ENCODE measurements around the gene TMEM243. TPM values are rescaled to one million over a fixed set of nuclear protein-coding genes. Genes with fewer than 3 reads are reported as not detected.
A peak's percentile ranks its signal among the peaks of the same experiment; 100 is the strongest.
"Not testable (repeated sequence)": the region's sequence is repeated elsewhere in the genome, so short reads cannot be mapped to it uniquely, and the experiment has no call there.

TMEM243 gene, protein sequence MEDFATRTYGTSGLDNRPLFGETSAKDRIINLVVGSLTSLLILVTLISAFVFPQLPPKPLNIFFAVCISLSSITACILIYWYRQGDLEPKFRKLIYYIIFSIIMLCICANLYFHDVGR
- total RNA-seq: 1 to 10 TPM; 2.1 to 7.0 (median 3.9) TPM
- polyA plus RNA-seq: 10 to 100 TPM in 1 of 2 donors, 1 to 10 TPM in 1; 9.7 to 10.0 TPM
- long read RNA-seq, donor 1, partial matches to known transcripts: 0 of 6 reads
- long read RNA-seq, donor 1, other reads (novel, unspliced or antisense): 2 of 6 reads
- long read RNA-seq, donor 2, partial matches to known transcripts: 0 of 4 reads
- long read RNA-seq, donor 2, other reads (novel, unspliced or antisense): 2 of 4 reads
- long read RNA-seq, donor 3, transcript TMEM243-203 (5 exons, 1,273 nt): major isoform, 11 of 23 reads
- long read RNA-seq, donor 3, transcript TMEM243-201 (4 exons, 1,063 nt): minor isoform, 7 of 23 reads
- long read RNA-seq, donor 3, partial matches to known transcripts: 0 of 23 reads
- long read RNA-seq, donor 3, other reads (novel, unspliced or antisense): 5 of 23 reads

DNA sequence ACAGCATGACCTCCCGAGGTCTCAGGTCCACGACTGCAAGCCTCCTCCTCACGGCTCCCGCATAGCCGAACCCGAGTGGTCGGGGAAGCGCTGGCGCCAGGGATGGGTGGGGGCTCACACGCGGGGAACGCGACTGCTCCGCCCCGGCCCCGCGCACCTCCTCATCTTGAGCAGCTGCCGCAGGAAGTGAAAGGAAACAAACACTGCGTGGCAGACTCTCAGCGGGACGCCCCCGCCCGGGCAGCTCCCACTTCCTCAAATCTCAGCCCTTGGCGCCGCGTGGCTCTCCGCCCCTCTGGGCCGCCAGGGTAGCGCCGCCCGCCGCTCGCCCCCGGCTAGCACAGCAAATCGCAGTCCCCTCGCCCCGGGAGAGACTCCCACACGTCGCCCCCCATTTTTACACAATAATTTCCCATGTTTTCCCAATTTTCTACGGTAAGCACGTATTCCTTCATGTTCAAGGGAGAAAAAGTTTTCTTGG is at the start of gene TMEM243:
Gene TMEM243 (minus strand): TSS at position 188 of the 481 bp plus-strand sequence. CDS start 229 bp downstream, outside the sequence.
- TF ChIP-seq, protein P1, sequence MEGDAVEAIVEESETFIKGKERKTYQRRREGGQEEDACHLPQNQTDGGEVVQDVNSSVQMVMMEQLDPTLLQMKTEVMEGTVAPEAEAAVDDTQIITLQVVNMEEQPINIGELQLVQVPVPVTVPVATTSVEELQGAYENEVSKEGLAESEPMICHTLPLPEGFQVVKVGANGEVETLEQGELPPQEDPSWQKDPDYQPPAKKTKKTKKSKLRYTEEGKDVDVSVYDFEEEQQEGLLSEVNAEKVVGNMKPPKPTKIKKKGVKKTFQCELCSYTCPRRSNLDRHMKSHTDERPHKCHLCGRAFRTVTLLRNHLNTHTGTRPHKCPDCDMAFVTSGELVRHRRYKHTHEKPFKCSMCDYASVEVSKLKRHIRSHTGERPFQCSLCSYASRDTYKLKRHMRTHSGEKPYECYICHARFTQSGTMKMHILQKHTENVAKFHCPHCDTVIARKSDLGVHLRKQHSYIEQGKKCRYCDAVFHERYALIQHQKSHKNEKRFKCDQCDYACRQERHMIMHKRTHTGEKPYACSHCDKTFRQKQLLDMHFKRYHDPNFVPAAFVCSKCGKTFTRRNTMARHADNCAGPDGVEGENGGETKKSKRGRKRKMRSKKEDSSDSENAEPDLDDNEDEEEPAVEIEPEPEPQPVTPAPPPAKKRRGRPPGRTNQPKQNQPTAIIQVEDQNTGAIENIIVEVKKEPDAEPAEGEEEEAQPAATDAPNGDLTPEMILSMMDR (IDR thresholded peaks at IDR 0.05): peak in 4 of 9 donors; percentile 22 to 37 (median 33)
- 0 to 1% methylated on average over 41 of the region's 41 CpGs for whole genome bisulfite sequencing, 2 donors
- Histone ChIP-seq H3K27ac (peak within 1 kb of the TSS; percentile 37 to 92 (median 86)), H3K36me3 (no peaks in the 10 kb centered on the region), H3K9me3 (no peaks in the 10 kb centered on the region), H3K4me3 (peak within 1 kb of the TSS; percentile 53 to 93 (median 82)), H3K4me1 (peaks cover 0 to 49% (median 22%) of the 10 kb centered on the region in 9 donors), H3K27me3 (peaks cover 0 to 33% (median 4%) of the 10 kb centered on the region in 7 donors)
- DNase-seq (peak; percentile 79 to 80), ATAC-seq (peak; percentile 90 to 94 (median 92))
- intact Hi-C loops (cut with DNase I): loop anchor here in 7 of 10 donors (1.0 to 10.0 kb wide), 6 partner anchors 55 to 292 kb away; partner anchors contain the start of genes ELAPOR2 (in 3 of the 7) and DMTF1 (in 2 of the 7)

DNA sequence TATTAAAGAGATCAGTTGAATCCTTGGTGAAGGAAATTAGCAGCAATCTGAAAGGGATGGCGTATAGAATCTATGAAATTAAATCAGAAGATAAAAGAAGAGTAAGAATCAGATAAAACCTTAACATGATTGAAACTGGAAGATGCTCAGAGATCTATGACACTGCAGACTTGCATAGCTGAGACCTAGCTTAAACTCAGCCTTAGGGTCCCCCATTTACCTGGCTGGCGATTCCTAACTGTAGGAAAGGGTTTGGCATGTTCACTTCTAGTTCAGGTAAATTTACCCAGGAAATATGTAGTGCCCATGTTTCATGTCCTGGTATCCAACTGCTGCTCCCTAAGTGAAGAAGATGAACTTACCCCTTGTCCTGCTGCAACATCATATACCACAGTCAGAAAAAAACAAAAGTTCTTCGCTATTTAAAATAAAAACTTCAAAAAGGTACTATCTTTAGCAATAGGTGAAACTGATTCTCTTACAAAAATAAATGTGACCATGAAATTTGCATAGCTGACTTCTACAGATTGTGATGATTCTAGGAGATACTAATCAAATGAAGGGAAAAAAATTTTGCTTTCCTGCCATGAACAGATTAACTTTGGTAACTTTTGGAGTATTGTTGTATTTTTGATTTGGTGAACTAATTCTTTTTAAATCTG is 47.8 kb upstream of the TMEM243 start:
- intact Hi-C loops (cut with DNase I): no loop called here
- Histone ChIP-seq H3K9me3 (peaks cover 0 to 6% (median 0%) of the 10 kb centered on the region in 11 donors), H3K27ac (no peak overlapping the region), H3K27me3 (peaks cover 0 to 11% (median 0%) of the 10 kb centered on the region in 7 donors), H3K4me3 (no peak overlapping the region), H3K4me1 (no peaks in the 10 kb centered on the region), H3K36me3 (no peaks in the 10 kb centered on the region)
- DNase-seq (no peak), ATAC-seq (no peak)
- TF ChIP-seq, protein P1 (IDR thresholded peaks at IDR 0.05): no peak
- 73 to 84% methylated on average over 3 of the region's 3 CpGs for WGBS, 2 donors

DNA sequence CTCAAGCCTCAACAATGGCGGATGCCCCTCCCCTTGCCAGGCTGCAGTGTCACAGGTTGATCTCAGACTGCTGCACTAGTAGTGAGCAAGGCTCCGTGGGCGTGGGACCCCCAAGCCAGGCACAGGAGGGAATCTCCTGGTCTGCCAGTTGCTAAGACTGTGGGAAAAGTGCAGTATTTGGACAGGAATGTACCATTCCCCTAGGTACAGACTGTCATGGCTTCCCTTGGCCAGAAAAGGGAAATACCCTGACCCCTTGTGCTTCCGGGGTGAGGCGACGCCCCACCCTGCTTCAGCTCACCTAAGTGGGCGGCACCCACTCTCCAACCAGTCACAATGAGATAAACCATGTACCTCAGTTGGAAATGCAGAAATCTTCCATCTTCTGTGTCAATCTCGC is 44.0 kb upstream of the TMEM243 start:
- H3K9me3 ChIP-seq: peaks cover 0 to 16% (median 0%) of the 10 kb centered on the region in 11 donors
- H3K27me3 ChIP-seq: peaks cover 0 to 11% (median 0%) of the 10 kb centered on the region in 7 donors
- no peaks in the 10 kb centered on the region for H3K4me1 ChIP-seq
- ATAC-seq: no peak
- H3K27ac ChIP-seq: no peak overlapping the region
- intact Hi-C loops (cut with DNase I): no loop called here
- no peaks in the 10 kb centered on the region for H3K36me3 ChIP-seq
- H3K4me3 ChIP-seq: no peak overlapping the region
- no peak for DNase-seq
- 86% methylated on average over 8 of the region's 8 CpGs for WGBS, 2 donors
- TF ChIP-seq, protein P1 (IDR thresholded peaks at IDR 0.05): no peak

DNA sequence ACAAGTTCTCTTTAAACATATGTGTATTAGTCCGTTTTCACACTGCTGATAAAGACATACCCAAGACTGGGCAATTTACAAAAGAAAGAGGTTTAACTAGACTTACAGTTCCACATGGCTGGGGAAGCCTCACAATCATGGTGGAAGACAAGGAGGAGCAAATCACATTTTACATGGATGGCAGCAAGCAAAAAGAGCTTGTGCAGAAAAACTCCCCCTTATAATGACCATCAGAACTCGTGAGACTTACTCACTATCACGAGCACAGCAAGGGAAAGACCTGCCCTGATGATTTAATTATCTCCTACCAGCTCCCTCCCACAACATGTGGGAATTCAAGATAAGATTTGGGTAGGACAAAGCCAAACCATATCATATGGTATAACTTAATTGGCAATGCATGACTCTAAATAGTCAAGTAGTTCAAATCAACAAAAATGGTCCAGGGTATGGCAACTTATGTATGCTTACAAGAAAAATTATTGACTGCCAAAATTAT is 34.1 kb upstream of the TMEM243 start:
- Histone ChIP-seq H3K9me3 (peaks cover 0 to 3% (median 0%) of the 10 kb centered on the region in 11 donors), H3K36me3 (no peaks in the 10 kb centered on the region), H3K4me1 (no peaks in the 10 kb centered on the region), H3K4me3 (no peak overlapping the region), H3K27ac (no peak overlapping the region), H3K27me3 (no peaks in the 10 kb centered on the region)
- TF ChIP-seq, protein P1 (IDR thresholded peaks at IDR 0.05): no peak
- intact Hi-C loops (cut with DNase I): no loop called here
- ATAC-seq (no peak), DNase-seq (no peak)
- WGBS, 2 donors: 53 to 58% methylated on average over 3 of the region's 3 CpGs

DNA sequence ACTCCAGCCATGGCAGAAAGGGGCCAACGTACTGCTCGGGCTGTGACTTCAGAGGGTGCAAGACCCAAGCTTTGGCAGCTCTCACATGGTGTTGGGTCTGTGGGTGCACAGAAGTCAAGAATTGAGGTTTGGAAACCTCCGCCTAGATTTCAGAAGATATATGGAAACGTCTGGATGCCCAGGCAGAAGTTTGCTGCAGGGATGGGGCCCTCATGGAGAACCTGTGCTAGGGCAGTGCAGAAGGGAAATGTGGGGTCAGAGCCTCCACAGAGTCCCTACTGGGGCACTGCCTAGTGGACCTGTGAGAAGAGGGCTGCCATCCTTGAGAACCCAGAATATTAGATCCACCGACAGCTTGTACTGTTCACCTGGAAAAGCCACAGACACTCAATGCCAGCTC is 26.1 kb upstream of the TMEM243 start:
- intact Hi-C loops (cut with DNase I); ATAC-seq; H3K4me3 ChIP-seq; H3K27ac ChIP-seq; H3K36me3 ChIP-seq; H3K27me3 ChIP-seq; H3K4me1 ChIP-seq; DNase-seq: not testable (repeated sequence)
- WGBS, 2 donors: 87 to 88% methylated on average over 5 of the region's 5 CpGs
- peaks cover 0 to 17% (median 0%) of the 10 kb centered on the region in 11 donors for H3K9me3 ChIP-seq

DNA sequence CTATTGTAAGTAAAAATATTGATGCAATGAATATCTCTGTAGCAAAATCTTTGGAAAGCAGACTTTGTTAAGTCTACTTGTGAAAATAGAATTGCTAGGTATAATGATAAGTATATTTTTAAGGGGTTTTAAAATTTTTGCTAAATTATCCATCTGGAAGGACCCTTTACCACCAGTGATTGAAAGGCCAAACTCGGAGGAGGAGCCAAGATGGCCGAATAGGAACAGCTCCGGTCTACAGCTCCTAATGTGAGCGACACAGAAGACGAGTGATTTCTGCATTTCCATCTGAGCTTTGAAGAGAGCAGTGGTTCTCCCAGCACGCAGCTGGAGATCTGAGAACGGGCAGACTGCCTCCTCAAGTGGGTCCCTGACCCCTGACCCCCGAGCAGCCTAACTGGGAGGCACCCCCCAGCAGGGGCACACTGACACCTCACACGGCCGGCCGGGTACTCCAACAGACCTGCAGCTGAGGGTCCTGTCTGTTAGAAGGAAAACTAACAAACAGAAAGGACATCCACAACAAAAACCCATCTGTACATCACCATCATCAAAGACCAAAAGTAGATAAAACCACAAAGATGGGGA is 19.0 kb upstream of the TMEM243 start:
- intact Hi-C loops (cut with DNase I): loop anchor here in 9 of 10 donors (5.0 to 10.0 kb wide), 5 partner anchors 184 to 311 kb away; partner anchors contain the start of gene ELAPOR2 (in 1 of the 9)

More for the DNA sequence above, 19.0 kb upstream of the TMEM243 start:
- H3K9me3 ChIP-seq, H3K4me1 ChIP-seq, DNase-seq, H3K36me3 ChIP-seq, H3K4me3 ChIP-seq, H3K27ac ChIP-seq, ATAC-seq: not testable (repeated sequence)
- 45 to 46% methylated on average over 10 to 11 of the region's 11 CpGs for WGBS, 2 donors
- peaks cover 0 to 13% (median 0%) of the 10 kb centered on the region in 7 donors for H3K27me3 ChIP-seq

All from heart right ventricle (tissue), 16 donors.